ENCODE data around the gene C1orf159.

C1orf159 gene

DNA sequence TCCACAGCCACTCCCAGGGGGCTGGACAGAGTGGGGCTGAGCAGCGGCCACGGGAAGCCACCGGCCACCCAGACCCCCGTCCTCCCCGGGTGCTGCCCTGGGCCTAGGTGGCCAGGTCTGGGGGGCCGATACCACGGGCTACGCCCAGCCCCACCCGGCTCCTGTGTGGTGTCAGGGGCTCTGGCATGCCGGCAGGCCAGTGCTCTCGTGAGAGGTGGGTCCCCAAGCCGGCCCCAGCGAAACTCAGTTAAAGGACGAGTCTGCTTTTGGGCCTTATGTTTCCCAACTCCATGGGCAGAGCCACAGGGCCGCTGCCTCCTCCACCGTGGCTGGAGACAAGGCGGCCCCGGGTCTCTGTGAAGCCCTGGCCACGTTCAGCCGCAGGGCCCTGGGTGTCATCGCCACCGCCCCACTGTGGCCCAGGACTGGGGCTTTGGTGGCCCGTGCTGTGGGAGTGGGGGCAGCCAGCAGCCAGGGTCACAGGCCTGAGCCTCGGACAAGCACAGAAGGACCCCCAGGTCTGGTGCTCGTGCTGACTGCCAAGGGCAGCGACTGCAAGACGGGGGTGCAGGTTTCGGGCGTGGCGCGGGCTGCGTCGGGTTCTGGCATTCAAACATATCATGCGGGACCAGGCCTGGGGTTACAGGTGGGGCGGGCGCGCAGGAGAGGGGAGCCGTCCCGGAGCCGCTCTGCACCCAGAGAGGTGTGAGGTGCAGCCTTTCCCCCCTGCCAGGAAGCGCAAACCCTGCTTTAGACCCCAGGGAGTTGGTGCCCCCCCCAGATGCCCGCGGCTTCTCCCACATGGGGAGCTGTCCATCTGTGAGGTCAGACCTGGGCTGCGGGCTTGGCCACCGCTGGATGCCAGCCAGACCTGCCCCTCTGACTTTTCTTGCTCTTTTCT lies 11.9 kb upstream of the C1orf159 start:
- H3K4me3 ChIP-seq (ENCODE audit: low read depth, low read length): no peak overlapping the region
- ChIA-PET POLR2A (no interaction called here), CTCF (interaction anchor here (1.2 kb wide), 1 partner anchor 163 kb away, joined by 4 read pairs; no protein-coding TSS in a partner anchor)
- H3K4me1 ChIP-seq (ENCODE audit: control insufficient read depth, insufficient read depth, low read length): no peaks in the 10 kb centered on the region
- no peak for TF ChIP-seq ZNF549 (tag by site-specific recombination; IDR thresholded peaks at IDR 0.05)
- TF ChIP-seq ZNF596 (tag by site-specific recombination; IDR thresholded peaks at IDR 0.05): no peak
- no peak for TF ChIP-seq ZNF560 (tag by site-specific recombination; IDR thresholded peaks at IDR 0.05; ENCODE audit: borderline replicate concordance)
- no peak for TF ChIP-seq ZNF561 (tag by site-specific recombination; IDR thresholded peaks at IDR 0.05; ENCODE audit: borderline replicate concordance)
- TF ChIP-seq ZNF302 (tag by site-specific recombination; IDR thresholded peaks at IDR 0.05; ENCODE audit: low read depth): no peak
- TF ChIP-seq, protein P1, sequence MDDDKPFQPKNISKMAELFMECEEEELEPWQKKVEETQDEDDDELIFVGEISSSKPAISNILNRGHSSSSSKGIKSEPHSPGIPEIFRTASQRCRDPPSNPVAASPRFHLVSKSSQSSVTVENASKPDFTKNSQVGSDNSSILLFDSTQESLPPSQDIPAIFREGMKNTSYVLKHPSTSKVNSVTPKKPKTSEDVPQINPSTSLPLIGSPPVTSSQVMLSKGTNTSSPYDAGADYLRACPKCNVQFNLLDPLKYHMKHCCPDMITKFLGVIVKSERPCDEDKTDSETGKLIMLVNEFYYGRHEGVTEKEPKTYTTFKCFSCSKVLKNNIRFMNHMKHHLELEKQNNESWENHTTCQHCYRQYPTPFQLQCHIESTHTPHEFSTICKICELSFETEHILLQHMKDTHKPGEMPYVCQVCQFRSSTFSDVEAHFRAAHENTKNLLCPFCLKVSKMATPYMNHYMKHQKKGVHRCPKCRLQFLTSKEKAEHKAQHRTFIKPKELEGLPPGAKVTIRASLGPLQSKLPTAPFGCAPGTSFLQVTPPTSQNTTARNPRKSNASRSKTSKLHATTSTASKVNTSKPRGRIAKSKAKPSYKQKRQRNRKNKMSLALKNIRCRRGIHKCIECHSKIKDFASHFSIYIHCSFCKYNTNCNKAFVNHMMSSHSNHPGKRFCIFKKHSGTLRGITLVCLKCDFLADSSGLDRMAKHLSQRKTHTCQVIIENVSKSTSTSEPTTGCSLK (tag by site-specific recombination; IDR thresholded peaks at IDR 0.05): no peak
- TF ChIP-seq ZNF335 (tag by site-specific recombination; conservative IDR thresholded peaks at IDR 0.05): no peak
- TF ChIP-seq ZNF660 (tag by site-specific recombination; IDR thresholded peaks at IDR 0.05): no peak
- TF ChIP-seq ZBTB1 (tag by site-specific recombination; IDR thresholded peaks at IDR 0.05): no peak
- TF ChIP-seq ZNF223 (tag by site-specific recombination; IDR thresholded peaks at IDR 0.05): no peak
- no peaks in the 10 kb centered on the region for H3K36me3 ChIP-seq (ENCODE audit: control insufficient read depth in 2 of 2, insufficient read depth in 1 of 2, low read length in 2 of 2)
- H3K27ac ChIP-seq (ENCODE audit: extremely low read depth, low read depth, low read length): no peak overlapping the region
- H3K9me3 ChIP-seq (ENCODE audit: control insufficient read depth, insufficient read depth, low read depth, low read length): no peaks in the 10 kb centered on the region

DNA sequence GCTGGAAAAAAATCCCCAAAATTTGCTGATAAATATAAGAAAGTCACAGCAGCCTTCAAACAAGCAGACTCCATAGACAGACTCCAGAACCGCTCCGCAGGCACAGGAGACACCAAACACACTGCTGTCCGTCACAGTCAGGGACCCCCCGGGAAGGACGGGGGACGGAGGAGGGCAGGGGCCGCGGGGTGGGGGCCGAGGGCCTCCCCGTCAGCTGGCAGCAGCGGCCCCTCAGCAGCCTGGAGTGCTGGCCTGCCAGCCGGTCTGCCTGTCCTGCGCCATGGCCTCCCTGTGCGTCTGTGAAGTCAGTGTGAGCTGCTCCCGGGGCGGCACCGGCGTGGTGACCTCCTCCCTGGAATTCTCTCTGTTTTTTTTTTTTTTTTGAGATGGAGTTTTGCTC lies 10.1 kb upstream of the C1orf159 start:
- H3K27ac ChIP-seq (ENCODE audit: extremely low read depth, low read depth, low read length): no peak overlapping the region
- no peak overlapping the region for H3K4me3 ChIP-seq (ENCODE audit: low read depth, low read length)
- H3K9me3 ChIP-seq (ENCODE audit: control insufficient read depth, insufficient read depth, low read depth, low read length): no peaks in the 10 kb centered on the region
- TF ChIP-seq ZNF239 (tag by site-specific recombination; IDR thresholded peaks at IDR 0.05): no peak
- TF ChIP-seq ZNF600 (tag by site-specific recombination; IDR thresholded peaks at IDR 0.05): peak; percentile 67
- TF ChIP-seq HOXD13 (CRISPR knock-in tag; IDR thresholded peaks at IDR 0.05; ENCODE audit: borderline replicate concordance): no peak
- H3K4me1 ChIP-seq (ENCODE audit: control insufficient read depth, insufficient read depth, low read length): no peaks in the 10 kb centered on the region
- ChIA-PET CTCF (interaction anchor here (0.6 kb wide), 1 partner anchor 132 kb away, joined by 5 read pairs; no protein-coding TSS in a partner anchor), POLR2A (interaction anchor here (0.7 kb wide), 2 partner anchors 134 to 174 kb away, joined by 3 to 4 read pairs; no protein-coding TSS in a partner anchor)
- no peaks in the 10 kb centered on the region for H3K36me3 ChIP-seq (ENCODE audit: control insufficient read depth in 2 of 2, insufficient read depth in 1 of 2, low read length in 2 of 2)

DNA sequence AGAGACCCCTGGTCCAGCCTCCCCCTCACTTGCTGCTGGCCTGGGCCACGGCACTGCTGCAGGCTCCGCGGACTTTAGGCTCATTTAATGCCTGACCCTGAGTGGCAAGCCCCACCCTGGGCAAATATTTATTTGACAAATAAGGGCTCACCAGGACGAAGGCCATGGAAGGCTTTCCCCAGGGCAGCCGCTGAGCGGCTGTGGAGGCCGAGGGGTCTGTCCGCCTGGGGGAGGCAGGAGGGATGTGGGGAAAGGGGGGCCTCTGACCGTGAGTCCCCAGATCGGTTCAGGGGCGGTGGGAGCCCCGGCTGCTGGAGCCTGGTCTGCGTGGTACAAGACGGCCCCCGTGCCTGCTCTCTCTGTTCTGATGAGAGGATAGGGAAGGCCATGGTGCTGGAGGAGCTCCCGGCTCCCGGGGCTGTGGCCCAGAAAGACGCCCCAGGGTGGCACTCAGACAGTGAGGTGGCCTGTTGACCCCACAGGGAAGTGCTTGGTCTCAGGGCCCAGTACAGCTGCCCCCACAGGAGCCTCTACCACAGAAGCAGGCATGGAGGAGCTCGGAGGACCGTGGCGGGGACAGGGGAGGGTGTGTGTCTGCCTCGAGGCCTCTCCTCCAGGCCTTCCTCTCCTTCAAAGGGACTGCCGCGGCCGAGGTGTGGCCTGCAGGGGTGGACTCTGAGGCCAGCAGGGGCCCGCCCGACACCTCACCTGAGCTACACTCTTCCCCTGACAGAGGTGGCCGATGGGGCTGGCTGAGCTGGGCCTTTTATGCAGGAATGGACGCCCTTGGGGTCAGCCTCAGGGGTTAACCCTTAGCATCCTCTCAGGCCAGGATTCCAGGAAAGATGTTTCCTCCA lies 9.1 kb upstream of the C1orf159 start:
- ChIA-PET POLR2A (no interaction called here), CTCF (interaction anchor here (0.7 to 0.9 kb wide), 2 partner anchors 61 to 140 kb away, joined by 3 read pairs; no protein-coding TSS in a partner anchor)
- Histone ChIP-seq H3K4me3 (ENCODE audit: low read depth, low read length) (no peak overlapping the region), H3K4me1 (ENCODE audit: control insufficient read depth, insufficient read depth, low read length) (no peaks in the 10 kb centered on the region), H3K27ac (ENCODE audit: extremely low read depth, low read depth, low read length) (no peak overlapping the region), H3K36me3 (ENCODE audit: control insufficient read depth in 2 of 2, insufficient read depth in 1 of 2, low read length in 2 of 2) (no peaks in the 10 kb centered on the region), H3K9me3 (ENCODE audit: control insufficient read depth, insufficient read depth, low read depth, low read length) (no peaks in the 10 kb centered on the region)
- TF ChIP-seq, protein P2, sequence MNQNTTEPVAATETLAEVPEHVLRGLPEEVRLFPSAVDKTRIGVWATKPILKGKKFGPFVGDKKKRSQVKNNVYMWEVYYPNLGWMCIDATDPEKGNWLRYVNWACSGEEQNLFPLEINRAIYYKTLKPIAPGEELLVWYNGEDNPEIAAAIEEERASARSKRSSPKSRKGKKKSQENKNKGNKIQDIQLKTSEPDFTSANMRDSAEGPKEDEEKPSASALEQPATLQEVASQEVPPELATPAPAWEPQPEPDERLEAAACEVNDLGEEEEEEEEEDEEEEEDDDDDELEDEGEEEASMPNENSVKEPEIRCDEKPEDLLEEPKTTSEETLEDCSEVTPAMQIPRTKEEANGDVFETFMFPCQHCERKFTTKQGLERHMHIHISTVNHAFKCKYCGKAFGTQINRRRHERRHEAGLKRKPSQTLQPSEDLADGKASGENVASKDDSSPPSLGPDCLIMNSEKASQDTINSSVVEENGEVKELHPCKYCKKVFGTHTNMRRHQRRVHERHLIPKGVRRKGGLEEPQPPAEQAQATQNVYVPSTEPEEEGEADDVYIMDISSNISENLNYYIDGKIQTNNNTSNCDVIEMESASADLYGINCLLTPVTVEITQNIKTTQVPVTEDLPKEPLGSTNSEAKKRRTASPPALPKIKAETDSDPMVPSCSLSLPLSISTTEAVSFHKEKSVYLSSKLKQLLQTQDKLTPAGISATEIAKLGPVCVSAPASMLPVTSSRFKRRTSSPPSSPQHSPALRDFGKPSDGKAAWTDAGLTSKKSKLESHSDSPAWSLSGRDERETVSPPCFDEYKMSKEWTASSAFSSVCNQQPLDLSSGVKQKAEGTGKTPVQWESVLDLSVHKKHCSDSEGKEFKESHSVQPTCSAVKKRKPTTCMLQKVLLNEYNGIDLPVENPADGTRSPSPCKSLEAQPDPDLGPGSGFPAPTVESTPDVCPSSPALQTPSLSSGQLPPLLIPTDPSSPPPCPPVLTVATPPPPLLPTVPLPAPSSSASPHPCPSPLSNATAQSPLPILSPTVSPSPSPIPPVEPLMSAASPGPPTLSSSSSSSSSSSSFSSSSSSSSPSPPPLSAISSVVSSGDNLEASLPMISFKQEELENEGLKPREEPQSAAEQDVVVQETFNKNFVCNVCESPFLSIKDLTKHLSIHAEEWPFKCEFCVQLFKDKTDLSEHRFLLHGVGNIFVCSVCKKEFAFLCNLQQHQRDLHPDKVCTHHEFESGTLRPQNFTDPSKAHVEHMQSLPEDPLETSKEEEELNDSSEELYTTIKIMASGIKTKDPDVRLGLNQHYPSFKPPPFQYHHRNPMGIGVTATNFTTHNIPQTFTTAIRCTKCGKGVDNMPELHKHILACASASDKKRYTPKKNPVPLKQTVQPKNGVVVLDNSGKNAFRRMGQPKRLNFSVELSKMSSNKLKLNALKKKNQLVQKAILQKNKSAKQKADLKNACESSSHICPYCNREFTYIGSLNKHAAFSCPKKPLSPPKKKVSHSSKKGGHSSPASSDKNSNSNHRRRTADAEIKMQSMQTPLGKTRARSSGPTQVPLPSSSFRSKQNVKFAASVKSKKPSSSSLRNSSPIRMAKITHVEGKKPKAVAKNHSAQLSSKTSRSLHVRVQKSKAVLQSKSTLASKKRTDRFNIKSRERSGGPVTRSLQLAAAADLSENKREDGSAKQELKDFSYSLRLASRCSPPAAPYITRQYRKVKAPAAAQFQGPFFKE (tag by site-specific recombination; IDR thresholded peaks at IDR 0.05; ENCODE audit: borderline replicate concordance): no peak
- TF ChIP-seq, protein P3, sequence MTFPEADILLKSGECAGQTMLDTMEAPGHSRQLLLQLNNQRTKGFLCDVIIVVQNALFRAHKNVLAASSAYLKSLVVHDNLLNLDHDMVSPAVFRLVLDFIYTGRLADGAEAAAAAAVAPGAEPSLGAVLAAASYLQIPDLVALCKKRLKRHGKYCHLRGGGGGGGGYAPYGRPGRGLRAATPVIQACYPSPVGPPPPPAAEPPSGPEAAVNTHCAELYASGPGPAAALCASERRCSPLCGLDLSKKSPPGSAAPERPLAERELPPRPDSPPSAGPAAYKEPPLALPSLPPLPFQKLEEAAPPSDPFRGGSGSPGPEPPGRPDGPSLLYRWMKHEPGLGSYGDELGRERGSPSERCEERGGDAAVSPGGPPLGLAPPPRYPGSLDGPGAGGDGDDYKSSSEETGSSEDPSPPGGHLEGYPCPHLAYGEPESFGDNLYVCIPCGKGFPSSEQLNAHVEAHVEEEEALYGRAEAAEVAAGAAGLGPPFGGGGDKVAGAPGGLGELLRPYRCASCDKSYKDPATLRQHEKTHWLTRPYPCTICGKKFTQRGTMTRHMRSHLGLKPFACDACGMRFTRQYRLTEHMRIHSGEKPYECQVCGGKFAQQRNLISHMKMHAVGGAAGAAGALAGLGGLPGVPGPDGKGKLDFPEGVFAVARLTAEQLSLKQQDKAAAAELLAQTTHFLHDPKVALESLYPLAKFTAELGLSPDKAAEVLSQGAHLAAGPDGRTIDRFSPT (tag by site-specific recombination; IDR thresholded peaks at IDR 0.05): no peak
